ENCODE results near the gene SACM1L.
"Not testable (repeated sequence)": the region's sequence is repeated elsewhere in the genome, so short reads cannot be mapped to it uniquely, and the experiment has no call there.

Gene SACM1L

GRCh38 chr3:45681221-45681620 lies 8.0 kb upstream of the SACM1L start:
- no peaks in the 10 kb centered on the region for H3K27me3 Mint-ChIP-seq (ENCODE audit: low read depth)
- H3K4me1 Mint-ChIP-seq (ENCODE audit: low read depth) = peaks cover 20% of the 10 kb centered on the region
- no peak overlapping the region for H3K4me3 Mint-ChIP-seq
- peaks cover 30% of the 10 kb centered on the region for H3K36me3 Mint-ChIP-seq (ENCODE audit: low read depth)
- no peak for DNase-seq (ENCODE audit: low spot score)
- no peak overlapping the region for H3K27ac Mint-ChIP-seq
- no peaks in the 10 kb centered on the region for H3K9me3 Mint-ChIP-seq

GRCh38 chr3:45681846-45682245 lies 7.3 kb upstream of the SACM1L start:
- Mint-ChIP-seq H3K36me3 (ENCODE audit: low read depth) (peaks cover 25% of the 10 kb centered on the region), H3K27me3 (ENCODE audit: low read depth) (no peaks in the 10 kb centered on the region), H3K27ac (no peak overlapping the region), H3K9me3 (no peaks in the 10 kb centered on the region), H3K4me1 (ENCODE audit: low read depth) (peaks cover 14% of the 10 kb centered on the region), H3K4me3 (no peak overlapping the region)
- no peak for DNase-seq (ENCODE audit: low spot score)

DNA sequence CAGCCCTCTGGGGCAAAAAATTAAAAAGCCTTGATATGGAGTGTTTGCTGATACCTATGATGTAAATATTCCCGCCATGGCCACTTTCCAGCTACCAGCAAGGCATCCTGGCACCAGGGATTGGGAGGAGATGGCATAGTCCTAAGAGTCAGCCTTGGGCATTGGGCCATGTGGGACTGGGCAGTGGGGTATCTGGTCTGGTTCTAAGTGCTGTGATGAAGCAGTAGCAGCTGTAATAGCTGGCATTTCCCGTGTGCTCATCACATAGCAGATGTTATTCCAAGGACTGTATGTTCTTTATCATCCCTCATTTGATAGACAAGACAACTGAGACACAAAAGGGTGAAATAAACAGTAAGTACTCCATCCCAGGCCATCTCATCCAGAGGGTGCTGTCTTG lies 6.9 kb upstream of the SACM1L start:
- Mint-ChIP-seq H3K9me3 (no peaks in the 10 kb centered on the region), H3K4me1 (ENCODE audit: low read depth) (peaks cover 11% of the 10 kb centered on the region), H3K27me3 (ENCODE audit: low read depth) (no peaks in the 10 kb centered on the region), H3K36me3 (ENCODE audit: low read depth) (peaks cover 20% of the 10 kb centered on the region), H3K4me3 (no peak overlapping the region), H3K27ac (no peak overlapping the region)
- no peak for DNase-seq (ENCODE audit: low spot score)

DNA sequence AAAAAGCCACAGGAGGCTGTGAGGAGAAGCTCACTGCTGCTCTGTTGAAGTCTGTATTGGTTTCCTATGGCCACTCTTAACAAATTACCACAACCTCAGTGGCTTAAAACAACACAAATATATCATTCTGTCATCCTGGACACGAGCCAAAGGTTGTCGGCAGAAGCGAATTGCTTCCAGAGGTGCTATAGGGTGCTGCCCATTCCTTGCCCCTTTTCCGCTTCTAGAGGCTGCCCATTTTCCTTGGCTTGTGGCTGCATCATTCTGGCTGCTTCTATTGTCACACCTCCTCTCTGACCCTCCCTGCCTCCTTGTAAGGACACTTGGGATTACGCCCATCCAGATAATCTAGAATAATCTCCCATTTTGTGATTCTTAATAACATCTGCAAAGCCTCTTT lies 6.4 kb upstream of the SACM1L start:
- Mint-ChIP-seq H3K4me3 (no peak overlapping the region), H3K4me1 (ENCODE audit: low read depth) (peaks cover 7% of the 10 kb centered on the region), H3K9me3 (no peaks in the 10 kb centered on the region), H3K27me3 (ENCODE audit: low read depth) (no peaks in the 10 kb centered on the region), H3K27ac (no peak overlapping the region), H3K36me3 (ENCODE audit: low read depth) (peaks cover 15% of the 10 kb centered on the region)
- no peak for DNase-seq (ENCODE audit: low spot score)

GRCh38 chr3:45683417-45684326 lies 5.5 kb upstream of the SACM1L start:
- no peak overlapping the region for H3K27ac Mint-ChIP-seq
- H3K4me1 Mint-ChIP-seq (ENCODE audit: low read depth) = peaks cover 12% of the 10 kb centered on the region
- H3K36me3 Mint-ChIP-seq (ENCODE audit: low read depth) = peaks cover 13% of the 10 kb centered on the region
- H3K9me3 Mint-ChIP-seq = no peaks in the 10 kb centered on the region
- H3K4me3 Mint-ChIP-seq = no peak overlapping the region
- DNase-seq (ENCODE audit: low spot score) = no peak
- H3K27me3 Mint-ChIP-seq (ENCODE audit: low read depth) = peaks cover under 1% of the 10 kb centered on the region

DNA sequence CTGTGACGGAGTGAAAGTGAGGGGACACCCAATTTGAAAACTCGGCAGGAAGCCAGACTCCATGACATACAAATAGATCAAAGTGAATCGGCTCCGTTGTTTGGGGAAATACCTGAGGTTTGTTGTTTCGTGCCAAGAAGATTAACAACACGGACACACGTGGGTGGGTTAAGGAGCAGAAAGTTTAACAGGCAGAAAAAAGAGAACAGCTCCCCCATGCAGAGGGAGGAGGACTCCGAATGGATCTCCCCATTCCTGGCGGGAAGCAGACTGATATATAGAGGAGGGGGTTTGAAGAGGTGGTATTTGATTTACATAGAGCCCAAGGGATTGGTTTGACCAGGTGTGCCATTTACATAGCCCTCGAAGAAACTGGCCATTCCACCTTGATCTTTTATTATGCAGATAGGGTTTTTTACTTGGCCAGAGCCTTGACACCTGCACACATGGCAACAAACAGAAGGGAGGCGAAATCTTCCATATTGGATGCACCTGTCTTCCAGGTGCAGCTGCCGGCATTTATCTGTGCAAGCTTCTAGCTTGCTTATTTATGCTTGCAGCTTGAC lies 4.8 kb upstream of the SACM1L start:
- Mint-ChIP-seq H3K27ac (peak overlapping the region; percentile 52), H3K9me3 (no peaks in the 10 kb centered on the region), H3K36me3 (ENCODE audit: low read depth) (peaks cover 16% of the 10 kb centered on the region), H3K4me1 (ENCODE audit: low read depth) (peaks cover 16% of the 10 kb centered on the region), H3K27me3 (ENCODE audit: low read depth) (peaks cover 5% of the 10 kb centered on the region), H3K4me3 (no peak overlapping the region)
- DNase-seq (ENCODE audit: low spot score) = no peak

GRCh38 chr3:45685722-45686121 lies 3.5 kb upstream of the SACM1L start:
- H3K9me3 Mint-ChIP-seq; DNase-seq (ENCODE audit: low spot score); H3K4me3 Mint-ChIP-seq; H3K27ac Mint-ChIP-seq; H3K27me3 Mint-ChIP-seq (ENCODE audit: low read depth): not testable (repeated sequence)
- Mint-ChIP-seq H3K36me3 (ENCODE audit: low read depth) (peaks cover 13% of the 10 kb centered on the region), H3K4me1 (ENCODE audit: low read depth) (peaks cover 19% of the 10 kb centered on the region)

- no peak for DNase-seq (ENCODE audit: low spot score)
- H3K36me3 Mint-ChIP-seq (ENCODE audit: low read depth) = peaks cover 19% of the 10 kb centered on the region
- no peak overlapping the region for H3K27ac Mint-ChIP-seq
- H3K9me3 Mint-ChIP-seq = no peaks in the 10 kb centered on the region
- H3K27me3 Mint-ChIP-seq (ENCODE audit: low read depth) = peaks cover 5% of the 10 kb centered on the region
- H3K4me3 Mint-ChIP-seq = peak overlapping the region; percentile 44
- H3K4me1 Mint-ChIP-seq (ENCODE audit: low read depth) = peaks cover 28% of the 10 kb centered on the region
These were observed 2.3 kb upstream of the SACM1L start for GRCh38 chr3:45686850-45687249.

GRCh38 chr3:45687828-45688193 lies 1.4 kb upstream of the SACM1L start:
- Mint-ChIP-seq H3K4me3 (peak overlapping the region; percentile 88), H3K9me3 (no peaks in the 10 kb centered on the region), H3K36me3 (ENCODE audit: low read depth) (peaks cover 26% of the 10 kb centered on the region), H3K4me1 (ENCODE audit: low read depth) (peaks cover 36% of the 10 kb centered on the region), H3K27me3 (ENCODE audit: low read depth) (peaks cover 5% of the 10 kb centered on the region), H3K27ac (peak overlapping the region; percentile 38)
- DNase-seq (ENCODE audit: low spot score) = no peak

- H3K4me1 Mint-ChIP-seq (ENCODE audit: low read depth) = peaks cover 40% of the 10 kb centered on the region
- H3K36me3 Mint-ChIP-seq (ENCODE audit: low read depth) = peaks cover 26% of the 10 kb centered on the region
- H3K9me3 Mint-ChIP-seq = no peaks in the 10 kb centered on the region
- DNase-seq (ENCODE audit: low spot score) = peak; percentile 26
- H3K27ac Mint-ChIP-seq = peak overlapping the region; percentile 98
- H3K27me3 Mint-ChIP-seq (ENCODE audit: low read depth) = peaks cover 5% of the 10 kb centered on the region
- H3K4me3 Mint-ChIP-seq = peak overlapping the region; percentile 88
These were observed 858 bp upstream of the SACM1L start for GRCh38 chr3:45688194-45688881.

DNA sequence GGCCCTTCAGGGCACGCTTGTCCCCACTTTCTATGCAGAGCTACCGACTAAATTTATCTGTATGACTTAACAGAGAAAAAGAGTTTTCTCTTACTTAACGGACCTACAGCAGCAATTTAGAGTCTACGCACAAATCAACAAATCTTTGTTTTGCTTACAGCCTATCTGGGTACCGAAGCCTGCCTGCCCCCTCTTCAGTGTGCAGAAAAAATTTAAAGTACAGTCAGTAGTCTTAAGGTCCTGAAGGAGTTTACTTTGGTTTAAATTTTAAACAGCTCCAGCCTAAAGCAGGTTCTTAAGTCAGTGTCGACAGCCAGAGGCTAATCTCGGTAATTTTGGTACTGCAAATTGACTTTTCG lies 570 bp downstream of the SACM1L start:
- peaks cover 5% of the 10 kb centered on the region for H3K27me3 Mint-ChIP-seq (ENCODE audit: low read depth)
- peaks cover 39% of the 10 kb centered on the region for H3K36me3 Mint-ChIP-seq (ENCODE audit: low read depth)
- peak overlapping the region; percentile 98 for H3K27ac Mint-ChIP-seq
- H3K4me1 Mint-ChIP-seq (ENCODE audit: low read depth) = peaks cover 50% of the 10 kb centered on the region
- H3K9me3 Mint-ChIP-seq = no peaks in the 10 kb centered on the region
- peak overlapping the region; percentile 88 for H3K4me3 Mint-ChIP-seq
- DNase-seq (ENCODE audit: low spot score) = no peak

GRCh38 chr3:45690336-45691035 lies 1.3 kb downstream of the SACM1L start:
- Mint-ChIP-seq H3K27me3 (ENCODE audit: low read depth) (peaks cover 5% of the 10 kb centered on the region), H3K36me3 (ENCODE audit: low read depth) (peaks cover 42% of the 10 kb centered on the region), H3K4me1 (ENCODE audit: low read depth) (peaks cover 53% of the 10 kb centered on the region), H3K9me3 (no peaks in the 10 kb centered on the region), H3K27ac (peak overlapping the region; percentile 98), H3K4me3 (peak overlapping the region; percentile 88)
- no peak for DNase-seq (ENCODE audit: low spot score)

- H3K27me3 Mint-ChIP-seq (ENCODE audit: low read depth) = peaks cover 5% of the 10 kb centered on the region
- H3K9me3 Mint-ChIP-seq = no peaks in the 10 kb centered on the region
- DNase-seq (ENCODE audit: low spot score) = no peak
These were observed 2.6 kb downstream of the SACM1L start for GRCh38 chr3:45691842-45692241.

GRCh38 chr3:45692866-45693265 lies 3.7 kb downstream of the SACM1L start:
- DNase-seq (ENCODE audit: low spot score) = no peak
- H3K9me3 Mint-ChIP-seq = no peaks in the 10 kb centered on the region
- H3K4me3 Mint-ChIP-seq = peak overlapping the region; percentile 88
- H3K27me3 Mint-ChIP-seq (ENCODE audit: low read depth) = peaks cover 5% of the 10 kb centered on the region
- H3K36me3 Mint-ChIP-seq (ENCODE audit: low read depth) = peaks cover 54% of the 10 kb centered on the region
- peak overlapping the region; percentile 97 for H3K27ac Mint-ChIP-seq
- H3K4me1 Mint-ChIP-seq (ENCODE audit: low read depth) = peaks cover 61% of the 10 kb centered on the region

More at GRCh38 chr3:45691842-45692241, 2.6 kb downstream of the SACM1L start:
- Mint-ChIP-seq H3K4me3 (peak overlapping the region; percentile 88), H3K27ac (peak overlapping the region; percentile 81), H3K36me3 (ENCODE audit: low read depth) (peaks cover 50% of the 10 kb centered on the region), H3K4me1 (ENCODE audit: low read depth) (peaks cover 60% of the 10 kb centered on the region)

Data from T-helper 2 cell treated with Interferon-gamma antibody and Interleukin-4, amounts not matched to agents 5 μg/mL and 100 μg/mL, for 36 hours (primary cell).